Glutamatergic neuron (in vitro differentiated cells): Measurements from ENCODE around the gene COL4A1. TPM values are rescaled to one million over a fixed set of nuclear protein-coding genes. Genes with fewer than 3 reads are reported as not detected.

Source experiments
- DNase-seq: peaks from one replicate; pipeline ENCODE4 v3.0.0; 2022
- H3K27ac Mint-ChIP-seq: one replicate; pipeline ENCODE4 v1.8.0; 2020; ENCODE audit warnings: mild to moderate bottlenecking, mixed read lengths, inconsistent platforms; ENCODE audit not compliant: unreplicated experiment
- H3K27me3 Mint-ChIP-seq: one replicate; pipeline ENCODE4 v1.8.0; 2020; ENCODE audit warnings: mild to moderate bottlenecking, moderate library complexity, mixed read lengths, inconsistent platforms; ENCODE audit not compliant: unreplicated experiment
- H3K36me3 Mint-ChIP-seq: one replicate; pipeline ENCODE4 v1.8.0; 2020; ENCODE audit warnings: mild to moderate bottlenecking, mixed read lengths, inconsistent platforms; ENCODE audit not compliant: unreplicated experiment
- H3K4me1 Mint-ChIP-seq: one replicate; pipeline ENCODE4 v1.8.0; 2020; ENCODE audit warnings: mild to moderate bottlenecking, low read depth, mixed read lengths, inconsistent platforms; ENCODE audit not compliant: unreplicated experiment
- H3K4me3 Mint-ChIP-seq: one replicate; pipeline ENCODE4 v1.8.0; 2020; ENCODE audit warnings: mild to moderate bottlenecking, mixed read lengths, inconsistent platforms; ENCODE audit not compliant: unreplicated experiment
- H3K9me3 Mint-ChIP-seq: one replicate; pipeline ENCODE4 v1.8.0; 2020; ENCODE audit warnings: mild to moderate bottlenecking, moderate library complexity, mixed read lengths, inconsistent platforms; ENCODE audit not compliant: unreplicated experiment
- CTCF ChIP-seq: fragments of 200-600 bp; sonication (generic); IDR thresholded peaks from one replicate; pipeline ENCODE4 v1.5.0; 2021; ENCODE audit not compliant: partially characterized antibody, unreplicated experiment
- total RNA-seq: library from RNA; stranded (reverse); fragmentation: NEBNext Ultra II Directional; extraction: Animal tissue kit (Norgen Biotek cat#: 25700); gene quantifications from one replicate; pipeline ENCODE4 v1.2.1, GENCODE V29; 2021; ENCODE audit not compliant: unreplicated experiment

COL4A1 gene
- total RNA-seq, 1 donor from 2014 or later = 14.6 TPM

GRCh38 chr13:110329798-110330461 lies 23.0 kb upstream of the COL4A1 start:
- no peak for DNase-seq

GRCh38 chr13:110329258-110329657 lies 22.3 kb upstream of the COL4A1 start:
- H3K27ac Mint-ChIP-seq = no peak overlapping the region

More at GRCh38 chr13:110329798-110330461, 23.0 kb upstream of the COL4A1 start:
- Mint-ChIP-seq H3K27me3 (peaks cover 3% of the 10 kb centered on the region), H3K36me3 (no peaks in the 10 kb centered on the region), H3K27ac (no peak overlapping the region), H3K4me1 (peaks cover 15% of the 10 kb centered on the region), H3K4me3 (no peak overlapping the region), H3K9me3 (peaks cover 2% of the 10 kb centered on the region)
- no peak for TF ChIP-seq CTCF

GRCh38 chr13:110328573-110328972 lies 21.6 kb upstream of the COL4A1 start:
- Mint-ChIP-seq H3K36me3 (no peaks in the 10 kb centered on the region), H3K4me3 (no peak overlapping the region), H3K9me3 (peaks cover 2% of the 10 kb centered on the region), H3K27me3 (peaks cover 6% of the 10 kb centered on the region), H3K27ac (no peak overlapping the region), H3K4me1 (peaks cover 18% of the 10 kb centered on the region)
- DNase-seq = no peak
- no peak for TF ChIP-seq CTCF

More at GRCh38 chr13:110329258-110329657, 22.3 kb upstream of the COL4A1 start:
- Mint-ChIP-seq H3K4me3 (no peak overlapping the region), H3K4me1 (peaks cover 18% of the 10 kb centered on the region), H3K9me3 (peaks cover 2% of the 10 kb centered on the region), H3K27me3 (peaks cover 6% of the 10 kb centered on the region), H3K36me3 (no peaks in the 10 kb centered on the region)
- no peak for DNase-seq
- TF ChIP-seq CTCF = no peak

- DNase-seq = no peak
- H3K36me3 Mint-ChIP-seq = no peaks in the 10 kb centered on the region
- peak overlapping the region; percentile 27 for H3K4me3 Mint-ChIP-seq
- H3K27me3 Mint-ChIP-seq = peaks cover 6% of the 10 kb centered on the region
- H3K9me3 Mint-ChIP-seq = no peaks in the 10 kb centered on the region
- H3K4me1 Mint-ChIP-seq = peaks cover 18% of the 10 kb centered on the region
- H3K27ac Mint-ChIP-seq = peak overlapping the region; percentile 65
- TF ChIP-seq CTCF = no peak
Measured at GRCh38 chr13:110327051-110327721, 20.2 kb upstream of the COL4A1 start.

- Mint-ChIP-seq H3K4me1 (peaks cover 18% of the 10 kb centered on the region), H3K9me3 (no peaks in the 10 kb centered on the region), H3K27me3 (peaks cover 8% of the 10 kb centered on the region), H3K27ac (peak overlapping the region; percentile 65), H3K4me3 (no peak overlapping the region), H3K36me3 (peaks cover 6% of the 10 kb centered on the region)
- no peak for DNase-seq
- no peak for TF ChIP-seq CTCF
Measured at GRCh38 chr13:110326263-110326904, 19.4 kb upstream of the COL4A1 start.
